GM19035 (cell line): ENCODE measurements around the gene HOXB2.

Source experiments
- ATAC-seq: cut with Tn5 transposase; IDR thresholded peaks from one replicate; pipeline ENCODE4 v1.9.1; 2021; ENCODE audit not compliant: unreplicated experiment

The HOXB2 gene

DNA sequence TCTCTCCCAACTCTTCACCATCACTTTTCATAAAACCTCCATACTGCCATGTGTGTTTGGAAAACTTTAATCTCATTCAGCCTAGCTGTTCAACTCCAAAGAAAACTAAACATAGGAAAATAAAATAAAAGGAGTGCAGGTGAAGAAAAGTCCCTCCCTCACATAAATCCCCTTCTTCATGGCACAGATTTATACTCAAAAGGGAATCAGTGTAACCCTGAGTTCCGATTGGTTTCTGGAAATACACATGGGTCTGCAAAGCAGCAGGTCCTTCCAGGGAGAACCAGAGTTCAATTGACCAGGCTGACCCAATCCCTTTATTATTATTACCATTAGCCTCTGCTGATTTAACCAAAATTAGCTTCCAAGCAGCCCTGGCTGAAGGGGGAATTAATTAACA is 8.9 kb upstream of the HOXB2 start:
- ATAC-seq, result no peak

DNA sequence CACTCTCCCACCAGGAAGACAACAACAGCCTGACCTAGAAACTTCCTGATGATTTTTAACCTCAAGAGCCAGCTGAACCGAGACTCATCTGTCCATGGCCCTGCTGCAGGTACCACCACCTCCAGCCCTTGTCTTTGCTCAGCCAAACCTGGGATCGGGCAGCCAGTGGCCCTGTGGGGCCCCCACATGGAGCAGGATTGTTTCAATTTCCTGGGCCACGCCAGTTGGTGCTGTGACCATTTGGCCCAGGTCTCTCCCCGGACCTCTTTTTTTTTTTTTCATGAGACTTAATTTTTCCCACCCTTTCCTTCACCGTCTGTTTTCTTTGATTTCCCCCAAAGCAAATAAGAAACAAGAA is 8.3 kb upstream of the HOXB2 start:
- ATAC-seq, result no peak

DNA sequence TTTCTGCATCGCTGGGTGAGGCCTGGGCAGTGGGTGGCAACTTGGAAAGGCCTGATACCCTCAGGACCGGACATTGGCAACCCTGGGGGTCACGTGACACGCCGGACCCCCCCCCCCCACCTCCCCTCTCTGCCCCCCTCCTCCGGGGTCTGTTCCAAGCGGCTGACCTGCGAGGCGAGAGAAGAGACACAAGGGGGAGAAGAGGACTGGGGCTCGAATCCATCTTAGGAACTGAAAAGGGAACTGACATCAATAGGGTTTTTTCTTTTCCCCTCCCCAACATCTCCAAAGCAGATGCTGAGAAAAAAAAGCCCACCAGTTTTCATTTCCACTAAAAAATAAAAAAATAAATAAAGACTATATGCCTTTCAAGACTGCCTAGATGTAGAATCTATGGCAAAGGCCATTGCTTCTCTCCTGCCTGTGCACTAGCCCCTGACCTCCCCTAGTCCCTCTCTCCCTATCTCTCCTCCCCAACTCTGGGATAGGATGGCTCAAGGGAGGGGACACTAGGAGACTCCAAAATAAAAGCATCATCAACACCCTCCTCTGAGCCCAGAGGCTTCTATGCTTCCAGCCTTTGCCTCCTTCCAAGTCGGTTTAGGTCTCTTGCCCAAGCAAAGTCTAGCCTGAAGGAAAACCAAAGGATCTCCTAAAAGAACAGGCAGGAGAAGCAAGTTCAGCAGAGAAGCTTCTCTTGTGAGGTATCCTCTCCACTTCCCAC is 7.7 kb upstream of the HOXB2 start:
- ATAC-seq, result no peak

DNA sequence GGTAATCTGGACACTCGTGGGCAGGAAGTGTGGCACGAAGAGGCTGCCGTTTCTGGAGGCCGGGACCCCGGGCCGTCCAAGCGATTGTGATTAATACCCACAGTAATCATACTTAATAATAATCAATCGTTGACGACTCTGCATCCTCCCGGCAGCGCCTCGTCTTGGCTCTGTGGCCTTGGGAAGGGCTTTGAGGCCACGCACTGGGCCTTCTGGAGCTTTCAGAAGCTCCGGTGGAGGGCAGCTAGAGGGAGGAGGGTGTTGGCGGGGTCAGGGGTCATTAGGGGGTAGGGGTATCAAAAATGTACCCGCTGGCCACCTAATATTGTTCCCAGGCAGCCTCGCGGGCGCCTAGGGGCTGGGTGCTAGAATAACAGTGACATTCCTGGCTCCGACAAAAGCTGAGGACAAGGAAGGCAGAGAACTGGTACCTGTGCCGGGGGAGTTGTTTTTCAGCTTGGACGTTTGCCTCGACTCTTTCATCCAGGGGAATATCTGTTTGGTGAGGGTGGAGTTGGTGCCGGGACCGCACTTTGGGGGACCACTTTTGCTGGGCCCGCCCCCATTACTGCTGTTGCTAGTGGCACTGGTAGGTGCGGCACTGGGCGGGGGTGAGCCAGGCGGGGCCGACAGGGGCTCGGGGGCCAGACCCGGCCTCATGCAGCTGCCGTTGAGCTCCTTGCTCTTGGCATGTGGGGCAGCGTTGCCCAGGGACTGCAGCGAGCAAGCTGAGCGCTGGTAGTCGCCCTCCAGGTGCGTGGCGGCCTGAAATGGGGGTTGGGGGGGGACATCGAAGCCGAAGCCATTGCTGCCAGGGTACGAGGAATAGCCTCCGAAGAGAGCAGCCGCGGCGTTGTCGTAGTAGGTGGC is 6.9 kb upstream of the HOXB2 start:
- no peak for ATAC-seq

DNA sequence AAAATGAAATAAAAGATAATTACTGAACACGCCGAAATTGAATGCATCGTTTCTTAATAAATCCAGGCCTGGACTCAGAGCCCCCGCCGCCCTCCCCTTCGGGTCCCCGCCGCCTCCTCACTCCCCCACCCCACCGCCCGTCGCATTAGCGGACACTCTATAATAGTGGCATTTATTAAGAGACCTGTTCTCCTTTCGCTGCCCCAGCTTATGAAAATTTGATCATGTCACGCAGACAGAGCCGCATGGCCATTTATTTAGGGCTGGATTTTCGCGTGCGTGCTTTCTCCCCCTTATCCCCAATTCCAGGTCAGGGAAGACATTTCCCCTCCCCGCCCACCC is 6.3 kb upstream of the HOXB2 start:
- no peak for ATAC-seq

DNA sequence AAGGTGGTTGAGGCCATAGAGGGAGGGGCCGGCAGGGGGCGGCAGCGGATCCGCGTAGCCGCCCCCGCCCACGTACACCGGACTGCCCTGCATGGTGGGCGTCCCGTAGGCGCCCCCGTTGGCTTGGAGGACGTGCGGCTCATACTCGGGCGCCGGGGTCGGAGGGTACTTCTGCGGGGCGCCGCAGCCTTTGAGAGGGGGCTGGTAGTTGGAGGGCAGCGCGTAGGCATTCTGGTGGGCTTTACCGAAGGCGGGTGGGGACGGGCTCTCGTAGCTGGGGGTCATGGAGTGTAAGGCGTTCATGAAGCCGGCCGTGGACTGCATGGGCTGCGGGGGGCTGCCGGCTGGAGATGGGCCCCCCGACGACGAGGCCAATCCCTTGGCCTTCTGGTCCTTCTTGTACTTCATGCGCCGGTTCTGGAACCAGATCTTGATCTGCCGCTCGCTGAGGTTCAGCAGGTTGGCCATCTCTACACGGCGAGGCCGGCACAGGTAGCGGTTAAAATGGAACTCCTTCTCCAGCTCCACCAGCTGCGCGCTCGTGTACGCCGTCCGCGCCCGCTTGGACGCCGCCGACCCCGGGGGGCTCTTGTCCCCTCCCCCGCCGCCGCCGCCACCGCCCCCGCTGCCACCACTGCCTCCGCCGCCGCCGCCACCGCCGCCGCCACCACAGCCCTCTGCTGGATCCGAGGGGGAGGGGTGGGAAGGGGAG is 5.7 kb upstream of the HOXB2 start:
- no peak for ATAC-seq

DNA sequence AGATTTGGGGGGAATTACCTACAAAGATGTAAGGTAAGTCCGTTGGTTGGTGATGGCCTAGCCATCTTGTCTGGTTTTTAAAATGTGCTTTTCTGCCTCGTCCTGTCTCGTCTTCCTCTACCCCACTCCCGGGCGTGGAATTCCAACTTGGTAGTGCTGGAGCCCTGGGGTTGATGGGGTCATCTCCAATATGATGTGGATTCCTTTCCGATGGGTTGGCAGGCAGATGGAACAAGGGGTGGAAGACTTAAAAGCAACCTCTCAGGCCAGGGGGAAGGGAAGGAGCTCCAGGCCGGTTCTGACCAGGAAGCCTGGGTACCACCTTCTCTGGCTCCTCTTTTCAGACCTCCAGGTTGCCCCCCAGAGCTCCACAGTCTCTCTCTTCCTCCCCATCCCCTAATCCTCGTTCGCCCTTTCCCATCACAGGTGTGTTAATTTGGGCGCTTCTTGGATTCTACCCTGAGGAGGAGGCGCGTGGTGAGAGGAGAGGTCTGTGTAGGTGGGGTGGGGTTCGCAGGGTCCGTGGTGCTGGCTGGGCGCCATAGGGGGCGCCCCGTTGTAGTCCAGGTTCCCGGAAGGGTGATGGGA is 5.1 kb upstream of the HOXB2 start:
- ATAC-seq, result no peak

DNA sequence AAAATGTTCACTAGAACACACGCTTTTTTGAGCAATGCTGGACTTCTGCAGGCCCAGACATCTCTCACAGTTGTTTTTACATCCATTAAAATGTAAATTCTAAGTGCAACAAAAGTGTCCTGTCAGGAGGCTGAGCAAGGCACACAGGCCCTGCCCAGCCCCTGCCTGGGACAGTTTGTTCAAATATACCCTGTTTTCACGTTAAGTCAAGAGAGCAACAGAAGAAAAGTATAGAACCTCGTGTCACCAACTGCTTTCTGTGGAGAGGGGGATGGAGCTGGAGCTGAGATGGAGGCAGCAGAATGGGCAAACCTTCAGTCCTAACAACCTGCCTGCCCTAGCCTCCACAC is 4.3 kb upstream of the HOXB2 start:
- no peak for ATAC-seq

DNA sequence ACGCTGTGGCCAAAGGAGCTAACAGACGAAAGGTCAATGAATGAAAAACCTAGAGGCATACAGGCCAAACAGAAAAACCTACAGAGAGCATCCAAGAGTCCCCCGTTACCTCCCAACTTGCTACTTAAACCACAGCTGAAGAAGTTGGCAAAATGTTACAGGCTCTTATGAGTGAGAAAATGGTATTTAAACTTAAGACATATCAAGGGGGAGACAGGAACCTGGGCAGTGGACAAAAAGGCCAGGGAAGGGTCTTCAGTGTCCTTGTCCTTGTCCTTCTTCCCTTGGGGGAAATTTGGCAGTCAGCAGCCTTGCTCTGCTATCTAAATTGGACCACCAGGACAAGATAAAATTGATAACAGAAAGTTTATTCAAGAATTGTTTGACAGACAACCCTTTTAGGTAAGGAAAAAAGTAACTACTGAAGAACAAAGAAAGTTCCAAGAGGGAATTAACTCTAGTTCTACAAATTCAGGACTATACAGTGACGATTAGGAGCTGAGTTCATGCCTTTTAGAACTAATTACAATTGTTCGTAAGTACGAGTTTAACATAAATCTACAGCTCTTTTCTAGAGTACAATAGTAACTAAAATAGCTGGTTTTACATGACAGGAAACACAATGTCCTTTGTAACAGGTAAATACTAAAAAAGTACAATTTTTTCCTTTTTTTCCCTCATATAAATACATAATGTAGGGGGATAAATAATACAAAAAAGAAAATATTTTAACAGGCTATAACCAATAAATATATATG is 3.8 kb upstream of the HOXB2 start:
- no peak for ATAC-seq

DNA sequence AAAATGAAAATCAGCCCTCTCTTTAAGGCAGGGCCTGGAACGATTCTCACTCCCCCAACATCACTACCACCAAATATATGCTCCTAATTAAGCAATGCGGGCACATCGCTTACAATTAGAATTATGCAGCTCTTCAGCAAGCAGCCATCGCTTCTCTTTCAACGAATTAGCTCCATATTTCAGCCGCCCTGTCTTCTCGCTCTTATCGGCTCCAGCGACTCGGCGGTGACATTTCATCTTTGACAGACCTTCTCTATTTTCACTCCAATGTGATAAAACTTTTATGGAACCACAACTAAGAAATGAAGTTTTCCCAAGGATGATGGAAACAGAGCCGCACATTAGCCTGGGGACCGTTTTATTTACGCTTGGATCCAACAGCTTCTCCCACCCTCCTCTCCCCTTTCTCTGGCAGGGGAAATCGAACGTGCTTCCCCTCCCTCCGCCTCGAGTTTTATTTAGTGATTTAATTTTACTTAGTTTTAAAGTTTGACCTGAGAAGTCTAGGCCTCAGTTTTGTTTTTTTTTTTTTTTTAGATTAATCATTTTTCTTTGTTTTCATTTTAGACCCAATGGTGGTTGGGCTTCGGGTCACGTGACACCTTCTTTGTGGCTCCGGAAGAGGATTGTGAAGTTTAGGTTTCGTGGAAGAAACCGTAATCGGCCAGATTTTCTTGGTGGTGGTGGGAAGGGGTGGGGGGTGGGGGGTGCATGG is 3.1 kb upstream of the HOXB2 start:
- no peak for ATAC-seq

DNA sequence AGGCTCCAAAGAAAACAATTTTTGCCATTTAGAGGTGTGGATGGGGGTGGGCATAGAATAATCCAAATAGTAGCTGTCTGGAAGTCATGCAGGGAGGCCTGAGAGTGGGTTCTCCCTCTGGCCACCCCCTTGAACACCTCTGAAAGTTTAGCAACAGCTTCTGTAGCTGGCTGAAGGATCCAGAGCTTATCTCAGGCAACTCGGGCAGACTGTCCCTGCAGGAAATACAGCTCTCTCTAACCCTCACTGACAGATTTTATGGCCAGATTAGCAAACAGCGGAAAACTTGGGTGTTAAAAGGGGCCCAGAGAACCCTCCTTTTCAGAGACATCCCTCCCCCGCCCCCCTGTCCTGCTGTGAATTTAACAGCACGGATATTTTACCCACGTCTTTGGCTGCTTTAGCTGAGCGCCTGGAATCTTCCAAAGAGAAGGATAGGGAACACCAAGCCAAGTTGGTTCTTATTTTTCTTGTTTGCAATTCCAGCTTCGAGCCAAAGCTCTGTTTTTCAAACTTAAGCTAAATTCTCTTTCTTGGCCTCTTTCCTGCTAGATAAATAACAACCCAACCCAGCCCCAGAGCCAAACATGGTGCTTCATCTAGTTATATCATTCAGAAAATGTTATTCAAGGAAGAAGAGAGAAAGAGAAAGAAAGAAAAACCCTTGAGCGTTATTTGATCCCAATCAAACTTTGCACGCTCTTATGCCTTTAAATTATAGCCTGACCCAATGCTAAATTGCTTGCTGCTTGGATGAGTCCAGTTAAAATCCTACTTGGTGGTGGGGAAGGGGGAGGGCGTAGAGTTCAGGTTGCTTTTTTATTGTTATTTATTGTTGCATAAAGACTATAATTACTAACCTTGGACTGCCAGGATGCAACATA is 2.3 kb upstream of the HOXB2 start:
- ATAC-seq, result no peak

DNA sequence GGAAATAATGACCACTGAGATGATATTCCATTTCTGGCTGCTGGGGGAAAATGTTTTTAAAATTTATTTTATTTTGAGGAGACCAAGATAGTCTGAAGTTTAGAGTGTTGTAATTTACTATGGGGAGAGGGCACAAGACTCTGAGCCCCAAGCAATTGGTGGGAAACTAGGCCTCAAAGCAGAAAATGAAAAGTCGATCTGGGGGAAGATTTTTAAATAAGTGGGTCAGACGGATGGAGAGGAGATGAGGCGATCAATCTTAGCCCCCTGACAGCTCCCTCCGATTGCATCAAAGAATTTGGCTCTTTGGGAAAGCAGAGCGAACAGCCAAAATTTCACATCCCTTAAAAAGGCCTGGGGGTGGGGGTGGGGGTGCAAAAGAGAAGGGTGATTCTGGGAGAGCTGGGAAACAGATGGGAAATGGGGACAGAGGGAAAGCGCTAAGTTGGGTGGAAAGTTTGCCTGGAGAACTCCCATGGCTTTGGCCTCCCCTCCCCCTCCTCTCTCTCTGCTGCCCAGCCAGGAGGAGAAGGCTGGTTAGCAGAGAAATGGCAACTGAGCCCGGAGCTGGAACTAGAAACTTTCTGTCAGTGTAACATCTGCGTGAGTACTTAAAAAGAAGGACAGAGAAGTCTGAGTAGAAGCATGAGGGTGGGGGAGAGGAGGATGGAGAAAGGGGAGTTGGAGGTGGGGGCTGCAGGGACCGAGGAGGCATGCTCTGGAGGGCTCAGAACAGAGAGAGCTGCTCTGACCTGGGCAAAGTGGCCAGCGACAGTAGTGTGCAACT is 1.4 kb upstream of the HOXB2 start:
- ATAC-seq, result no peak

DNA sequence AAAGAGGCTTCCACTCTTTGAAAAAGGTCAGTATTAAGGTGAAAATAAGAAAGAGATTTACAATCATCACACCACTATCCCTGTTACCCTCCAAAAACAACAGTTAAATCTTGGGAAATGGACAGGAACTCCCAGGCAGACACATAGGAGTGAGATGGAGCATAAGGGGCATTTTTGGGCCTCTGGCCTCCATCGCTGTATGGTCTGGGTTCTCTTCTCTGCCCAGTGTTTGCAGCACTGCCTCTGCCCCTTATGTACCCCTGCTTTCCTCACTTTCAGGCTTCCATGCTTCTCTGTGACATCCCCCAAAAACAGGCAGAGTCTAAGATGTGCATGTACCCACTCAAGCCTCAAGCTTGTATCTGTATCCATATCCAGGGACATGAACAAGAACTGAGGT is 630 bp upstream of the HOXB2 start:
- ATAC-seq, result no peak

DNA sequence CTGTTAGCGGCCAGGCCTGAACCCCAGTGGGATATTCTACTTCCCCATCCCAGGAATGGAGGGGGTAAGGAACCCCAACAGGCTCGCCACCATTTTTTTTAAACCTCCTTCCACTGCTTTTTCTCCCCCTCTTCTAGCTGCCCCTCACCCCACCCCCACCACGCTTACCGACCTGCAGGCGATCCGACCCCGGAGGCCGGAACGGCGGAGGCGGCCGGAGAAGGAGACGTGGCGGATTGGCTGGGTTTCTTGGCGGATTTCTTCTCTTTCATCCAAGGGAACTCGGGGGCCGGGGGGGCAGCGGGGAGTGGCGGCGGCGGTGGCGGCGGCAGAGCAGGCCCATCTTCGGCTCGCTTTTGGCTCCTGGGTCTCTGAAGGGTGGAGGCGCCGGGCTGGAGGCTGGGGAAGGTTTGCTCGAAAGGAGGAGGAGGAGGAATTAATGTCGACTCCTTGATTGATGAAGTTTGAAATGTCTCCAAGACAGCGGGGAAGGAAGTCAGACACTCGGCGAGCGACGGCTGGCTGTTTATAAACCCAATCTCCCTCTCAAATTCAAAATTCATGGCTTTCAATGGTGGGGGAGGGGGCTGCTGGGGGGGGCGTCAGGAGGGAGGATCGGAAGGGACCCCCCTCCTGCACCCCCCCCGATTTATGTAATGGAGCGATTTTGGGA is 424 bp downstream of the HOXB2 start:
- no peak for ATAC-seq

DNA sequence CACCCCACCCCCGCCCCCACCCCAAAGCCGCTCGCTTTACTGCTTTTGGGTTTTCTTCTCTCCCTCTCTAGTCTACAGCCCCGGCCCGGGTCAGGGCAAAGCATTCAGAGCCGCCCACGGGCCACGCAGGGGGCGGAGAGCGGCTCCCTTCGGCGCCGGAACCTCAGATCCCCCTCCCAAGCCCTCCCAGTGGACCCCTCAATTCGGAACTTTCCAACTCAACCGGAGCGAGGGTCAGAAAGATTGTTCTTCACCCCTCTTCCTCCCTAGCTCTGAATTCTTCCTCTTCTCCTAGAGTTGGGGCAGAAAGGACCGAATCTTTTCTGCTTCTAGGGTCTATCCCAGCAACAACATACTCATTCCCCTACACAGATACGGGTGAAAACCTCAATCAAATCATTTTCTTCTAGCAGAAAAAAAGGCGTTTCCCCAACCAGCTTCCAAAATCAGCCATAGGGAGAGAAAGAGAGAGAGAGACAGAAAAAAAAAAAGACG is 1.0 kb downstream of the HOXB2 start:
- no peak for ATAC-seq

DNA sequence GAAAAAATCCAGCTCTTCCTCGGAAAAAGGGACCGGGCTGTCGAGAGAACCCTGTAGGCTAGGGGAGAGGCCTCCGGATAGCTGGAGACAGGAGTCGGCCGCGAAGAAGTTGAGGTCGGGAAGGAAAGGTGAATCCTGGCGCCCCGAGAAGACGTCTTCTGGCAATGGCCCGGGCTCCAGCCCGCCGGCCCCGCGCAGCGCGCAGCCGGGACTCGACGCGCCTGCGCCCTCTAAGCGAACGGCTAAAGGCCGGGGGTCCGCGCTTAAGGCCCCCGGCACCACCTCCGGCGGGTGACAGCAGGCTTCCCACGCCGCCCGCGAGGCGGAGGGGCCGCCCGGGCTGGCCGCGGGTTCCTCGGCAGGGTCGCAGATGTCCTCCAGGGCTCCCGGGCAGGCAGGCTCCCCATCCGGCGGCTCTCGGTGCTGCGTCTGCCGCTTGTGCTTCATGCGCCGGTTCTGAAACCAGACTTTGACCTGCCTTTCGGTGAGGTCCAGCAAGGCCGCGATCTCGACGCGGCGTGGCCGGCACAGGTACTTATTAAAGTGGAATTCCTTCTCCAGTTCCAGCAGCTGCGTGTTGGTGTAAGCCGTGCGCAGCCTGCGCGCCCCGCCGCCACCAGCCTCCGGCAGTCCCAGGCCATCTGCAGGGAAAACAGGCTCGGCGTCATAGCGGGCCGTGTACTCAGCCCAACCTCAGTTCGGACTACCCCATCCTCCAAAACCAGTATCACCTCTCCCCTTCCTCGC is 1.6 kb downstream of the HOXB2 start:
- ATAC-seq, result no peak

DNA sequence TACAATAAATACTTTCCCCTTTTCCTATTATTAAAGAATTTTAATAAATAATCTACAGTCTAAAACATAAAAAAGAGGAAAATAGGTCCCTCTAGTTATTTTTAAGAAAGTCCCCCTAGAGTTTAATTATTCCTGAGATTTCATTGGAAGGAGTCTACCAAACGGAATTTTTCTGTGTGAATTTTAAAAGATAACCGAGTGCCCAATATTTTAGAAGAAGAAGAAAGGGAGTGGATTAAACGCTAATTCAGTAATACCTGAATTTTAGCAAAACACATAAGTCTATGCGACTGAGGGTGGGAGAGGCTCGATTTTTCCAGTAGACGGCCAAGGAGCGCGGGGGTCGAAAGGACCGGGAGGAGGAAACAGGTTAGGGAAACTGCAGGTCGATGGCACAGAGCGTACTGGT is 2.2 kb downstream of the HOXB2 start:
- no peak for ATAC-seq
